ENCODE data around the gene CNTN5.

CNTN5 gene

GRCh38 chr11:99987821-99988470, 967.2 kb downstream of the CNTN5 start:
- H3K27me3 ChIP-seq (ENCODE audit: control insufficient read depth, insufficient read depth, low read length) = no peaks in the 10 kb centered on the region
- H3K9ac ChIP-seq (ENCODE audit: low read depth, low read length) = no peak overlapping the region
- no peak overlapping the region for H3K4me3 ChIP-seq (ENCODE audit: low read depth, low read length)

GRCh38 chr11:99988471-99988837, 967.7 kb downstream of the CNTN5 start:
- Histone ChIP-seq H3K9ac (ENCODE audit: low read depth, low read length) (no peak overlapping the region), H3K27me3 (ENCODE audit: control insufficient read depth, insufficient read depth, low read length) (no peaks in the 10 kb centered on the region), H3K36me3 (ENCODE audit: control insufficient read depth, insufficient read depth, low read length) (no peaks in the 10 kb centered on the region), H3K4me3 (ENCODE audit: low read depth, low read length) (no peak overlapping the region), H3K4me1 (ENCODE audit: control insufficient read depth, insufficient read depth, low read length) (no peaks in the 10 kb centered on the region), H3K9me3 (ENCODE audit: control insufficient read depth, insufficient read depth, low read length) (no peaks in the 10 kb centered on the region)

More at GRCh38 chr11:99987821-99988470, 967.2 kb downstream of the CNTN5 start:
- no peaks in the 10 kb centered on the region for H3K4me1 ChIP-seq (ENCODE audit: control insufficient read depth, insufficient read depth, low read length)
- H3K9me3 ChIP-seq (ENCODE audit: control insufficient read depth, insufficient read depth, low read length) = no peaks in the 10 kb centered on the region
- no peaks in the 10 kb centered on the region for H3K36me3 ChIP-seq (ENCODE audit: control insufficient read depth, insufficient read depth, low read length)

GRCh38 chr11:100003985-100004384, 983.2 kb downstream of the CNTN5 start:
- no peaks in the 10 kb centered on the region for H3K36me3 ChIP-seq (ENCODE audit: control insufficient read depth, insufficient read depth, low read length)
- H3K9ac ChIP-seq (ENCODE audit: low read depth, low read length) = no peak overlapping the region
- no peaks in the 10 kb centered on the region for H3K9me3 ChIP-seq (ENCODE audit: control insufficient read depth, insufficient read depth, low read length)
- H3K27me3 ChIP-seq (ENCODE audit: control insufficient read depth, insufficient read depth, low read length) = no peaks in the 10 kb centered on the region
- no peaks in the 10 kb centered on the region for H3K4me1 ChIP-seq (ENCODE audit: control insufficient read depth, insufficient read depth, low read length)
- H3K4me3 ChIP-seq (ENCODE audit: low read depth, low read length) = no peak overlapping the region

GRCh38 chr11:100004541-100004940, 983.8 kb downstream of the CNTN5 start:
- H3K9ac ChIP-seq (ENCODE audit: low read depth, low read length) = no peak overlapping the region
- H3K9me3 ChIP-seq (ENCODE audit: control insufficient read depth, insufficient read depth, low read length) = no peaks in the 10 kb centered on the region
- no peaks in the 10 kb centered on the region for H3K36me3 ChIP-seq (ENCODE audit: control insufficient read depth, insufficient read depth, low read length)
- H3K4me3 ChIP-seq (ENCODE audit: low read depth, low read length) = no peak overlapping the region
- H3K4me1 ChIP-seq (ENCODE audit: control insufficient read depth, insufficient read depth, low read length) = no peaks in the 10 kb centered on the region
- no peaks in the 10 kb centered on the region for H3K27me3 ChIP-seq (ENCODE audit: control insufficient read depth, insufficient read depth, low read length)

GRCh38 chr11:100008417-100008816, 987.7 kb downstream of the CNTN5 start:
- no peak overlapping the region for H3K9ac ChIP-seq (ENCODE audit: low read depth, low read length)
- no peaks in the 10 kb centered on the region for H3K4me1 ChIP-seq (ENCODE audit: control insufficient read depth, insufficient read depth, low read length)
- H3K36me3 ChIP-seq (ENCODE audit: control insufficient read depth, insufficient read depth, low read length) = no peaks in the 10 kb centered on the region
- no peak overlapping the region for H3K4me3 ChIP-seq (ENCODE audit: low read depth, low read length)
- no peaks in the 10 kb centered on the region for H3K9me3 ChIP-seq (ENCODE audit: control insufficient read depth, insufficient read depth, low read length)
- no peaks in the 10 kb centered on the region for H3K27me3 ChIP-seq (ENCODE audit: control insufficient read depth, insufficient read depth, low read length)

GRCh38 chr11:100009728-100010127, 989.0 kb downstream of the CNTN5 start:
- Histone ChIP-seq H3K4me1 (ENCODE audit: control insufficient read depth, insufficient read depth, low read length) (no peaks in the 10 kb centered on the region), H3K9me3 (ENCODE audit: control insufficient read depth, insufficient read depth, low read length) (no peaks in the 10 kb centered on the region), H3K27me3 (ENCODE audit: control insufficient read depth, insufficient read depth, low read length) (no peaks in the 10 kb centered on the region), H3K9ac (ENCODE audit: low read depth, low read length) (no peak overlapping the region), H3K4me3 (ENCODE audit: low read depth, low read length) (no peak overlapping the region), H3K36me3 (ENCODE audit: control insufficient read depth, insufficient read depth, low read length) (no peaks in the 10 kb centered on the region)

- Histone ChIP-seq H3K4me1 (ENCODE audit: control insufficient read depth, insufficient read depth, low read length) (no peaks in the 10 kb centered on the region), H3K9ac (ENCODE audit: low read depth, low read length) (no peak overlapping the region), H3K27me3 (ENCODE audit: control insufficient read depth, insufficient read depth, low read length) (no peaks in the 10 kb centered on the region), H3K9me3 (ENCODE audit: control insufficient read depth, insufficient read depth, low read length) (no peaks in the 10 kb centered on the region), H3K36me3 (ENCODE audit: control insufficient read depth, insufficient read depth, low read length) (no peaks in the 10 kb centered on the region), H3K4me3 (ENCODE audit: low read depth, low read length) (no peak overlapping the region)
Observed at GRCh38 chr11:100010393-100010792, 989.6 kb downstream of the CNTN5 start.

GRCh38 chr11:100011697-100012096, 990.9 kb downstream of the CNTN5 start:
- no peaks in the 10 kb centered on the region for H3K4me1 ChIP-seq (ENCODE audit: control insufficient read depth, insufficient read depth, low read length)
- no peak overlapping the region for H3K4me3 ChIP-seq (ENCODE audit: low read depth, low read length)
- no peaks in the 10 kb centered on the region for H3K36me3 ChIP-seq (ENCODE audit: control insufficient read depth, insufficient read depth, low read length)
- H3K9ac ChIP-seq (ENCODE audit: low read depth, low read length) = no peak overlapping the region
- no peaks in the 10 kb centered on the region for H3K9me3 ChIP-seq (ENCODE audit: control insufficient read depth, insufficient read depth, low read length)
- no peaks in the 10 kb centered on the region for H3K27me3 ChIP-seq (ENCODE audit: control insufficient read depth, insufficient read depth, low read length)

- H3K9me3 ChIP-seq (ENCODE audit: control insufficient read depth, insufficient read depth, low read length) = no peaks in the 10 kb centered on the region
- no peak overlapping the region for H3K4me3 ChIP-seq (ENCODE audit: low read depth, low read length)
- H3K9ac ChIP-seq (ENCODE audit: low read depth, low read length) = no peak overlapping the region
- no peaks in the 10 kb centered on the region for H3K36me3 ChIP-seq (ENCODE audit: control insufficient read depth, insufficient read depth, low read length)
- no peaks in the 10 kb centered on the region for H3K4me1 ChIP-seq (ENCODE audit: control insufficient read depth, insufficient read depth, low read length)
- no peaks in the 10 kb centered on the region for H3K27me3 ChIP-seq (ENCODE audit: control insufficient read depth, insufficient read depth, low read length)
Observed at GRCh38 chr11:100013011-100013410, 992.3 kb downstream of the CNTN5 start.

GRCh38 chr11:100031973-100032372, 1011.2 kb downstream of the CNTN5 start:
- no peak overlapping the region for H3K4me3 ChIP-seq (ENCODE audit: low read depth, low read length)
- H3K27me3 ChIP-seq (ENCODE audit: control insufficient read depth, insufficient read depth, low read length) = no peaks in the 10 kb centered on the region
- H3K9me3 ChIP-seq (ENCODE audit: control insufficient read depth, insufficient read depth, low read length) = no peaks in the 10 kb centered on the region
- no peaks in the 10 kb centered on the region for H3K4me1 ChIP-seq (ENCODE audit: control insufficient read depth, insufficient read depth, low read length)
- H3K9ac ChIP-seq (ENCODE audit: low read depth, low read length) = no peak overlapping the region
- H3K36me3 ChIP-seq (ENCODE audit: control insufficient read depth, insufficient read depth, low read length) = no peaks in the 10 kb centered on the region

GRCh38 chr11:100061006-100061405, 1040.3 kb downstream of the CNTN5 start:
- Histone ChIP-seq H3K36me3 (ENCODE audit: control insufficient read depth, insufficient read depth, low read length) (no peaks in the 10 kb centered on the region), H3K9me3 (ENCODE audit: control insufficient read depth, insufficient read depth, low read length) (no peaks in the 10 kb centered on the region), H3K9ac (ENCODE audit: low read depth, low read length) (no peak overlapping the region), H3K27me3 (ENCODE audit: control insufficient read depth, insufficient read depth, low read length) (no peaks in the 10 kb centered on the region), H3K4me3 (ENCODE audit: low read depth, low read length) (no peak overlapping the region), H3K4me1 (ENCODE audit: control insufficient read depth, insufficient read depth, low read length) (no peaks in the 10 kb centered on the region)

- Histone ChIP-seq H3K4me3 (ENCODE audit: low read depth, low read length) (no peak overlapping the region), H3K9ac (ENCODE audit: low read depth, low read length) (no peak overlapping the region), H3K9me3 (ENCODE audit: control insufficient read depth, insufficient read depth, low read length) (no peaks in the 10 kb centered on the region), H3K36me3 (ENCODE audit: control insufficient read depth, insufficient read depth, low read length) (no peaks in the 10 kb centered on the region), H3K27me3 (ENCODE audit: control insufficient read depth, insufficient read depth, low read length) (no peaks in the 10 kb centered on the region), H3K4me1 (ENCODE audit: control insufficient read depth, insufficient read depth, low read length) (no peaks in the 10 kb centered on the region)
Observed at GRCh38 chr11:100066399-100066798, 1045.7 kb downstream of the CNTN5 start.
